Measurements from ENCODE around the gene ALKBH8.
"Not testable (repeated sequence)": the region's sequence is repeated elsewhere in the genome, so short reads cannot be mapped to it uniquely, and the experiment has no call there.

The ALKBH8 gene

DNA sequence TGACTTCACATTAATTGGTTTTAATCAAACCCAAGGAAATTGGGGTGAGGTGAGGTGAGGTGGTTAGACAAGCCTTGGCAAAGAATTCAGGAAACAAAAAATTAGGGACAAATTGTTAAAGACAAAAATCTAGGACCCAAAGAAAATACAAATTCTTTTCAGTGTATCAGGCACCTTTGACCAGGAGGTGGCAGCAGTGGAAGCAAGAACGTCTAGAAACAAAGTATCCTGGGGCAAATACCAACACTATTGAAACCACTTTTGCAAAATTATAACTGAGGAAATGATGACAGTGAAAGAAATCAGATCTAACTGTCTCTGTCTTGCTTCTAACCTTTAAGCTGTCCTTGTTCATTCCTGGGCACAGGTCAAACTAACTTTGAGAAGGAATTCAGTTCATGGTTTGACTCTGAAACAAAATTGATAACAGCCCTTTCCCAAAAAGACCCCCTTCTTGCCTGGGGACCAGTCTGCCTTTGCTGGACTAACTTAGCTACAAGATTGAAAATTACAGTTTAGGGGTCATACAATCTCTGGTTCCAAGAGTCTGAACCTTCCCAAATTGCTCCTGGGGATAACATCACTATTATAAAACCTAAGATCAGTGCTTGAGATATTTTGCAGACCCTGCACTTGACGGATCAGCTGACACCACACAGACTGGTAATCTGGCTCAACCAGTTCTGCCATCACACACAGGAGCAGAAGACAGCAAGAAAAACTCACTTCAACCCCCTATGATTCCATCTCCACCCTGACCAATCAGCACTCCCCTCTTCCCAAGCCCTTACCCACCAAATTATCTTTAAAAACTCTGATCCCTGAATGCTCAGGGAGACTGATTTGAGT, 11.2 kb upstream of the ALKBH8 start:
- DNase-seq = peak; percentile 46

DNA sequence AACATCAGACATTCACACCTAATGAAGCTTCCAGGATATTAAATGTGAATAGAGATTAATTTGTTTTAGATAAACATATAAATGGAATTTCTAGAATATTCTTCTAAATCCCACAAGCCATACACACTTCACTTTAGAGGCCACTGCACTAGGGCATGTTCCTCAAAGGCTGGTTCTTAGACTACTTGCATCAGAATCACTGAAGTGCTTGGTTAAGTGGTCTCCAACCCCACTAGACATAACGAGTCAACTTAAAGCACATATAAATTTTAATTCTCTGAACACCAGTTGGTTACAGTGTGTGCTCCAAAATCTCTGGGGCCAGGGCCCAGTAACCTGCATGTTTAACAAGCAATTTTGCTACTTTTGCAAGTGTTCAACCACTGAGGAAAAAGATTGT, 7.9 kb upstream of the ALKBH8 start:
- no peak for DNase-seq

DNA sequence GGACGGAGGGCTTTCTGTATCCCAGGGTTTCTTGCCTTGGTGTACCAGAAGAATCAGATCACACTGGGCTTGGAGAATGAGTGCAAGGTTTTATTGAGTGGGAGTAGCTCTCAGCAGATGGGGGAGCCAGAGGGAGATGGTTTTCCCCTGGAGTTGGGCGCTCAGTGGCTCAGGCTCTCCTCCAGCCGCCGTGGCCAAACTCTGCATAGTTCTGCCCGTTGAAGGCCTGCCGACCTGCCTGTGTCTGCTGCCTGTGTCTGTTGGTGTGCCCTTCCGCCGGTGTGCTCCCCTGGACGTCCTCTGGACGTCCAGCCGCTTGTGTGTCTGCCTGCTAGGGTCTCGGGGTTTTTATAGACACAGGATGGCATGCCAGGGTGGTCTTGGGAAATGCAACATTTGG, 4.5 kb upstream of the ALKBH8 start:
- DNase-seq = no peak

GRCh38 chr11:107567739-107568335, 2.3 kb upstream of the ALKBH8 start:
- no peak for DNase-seq

- DNase-seq = no peak
These were observed 1.0 kb upstream of the ALKBH8 start for GRCh38 chr11:107566569-107566968.

- DNase-seq = not testable (repeated sequence)
These were observed 493 bp upstream of the ALKBH8 start for GRCh38 chr11:107565955-107566501.

DNA sequence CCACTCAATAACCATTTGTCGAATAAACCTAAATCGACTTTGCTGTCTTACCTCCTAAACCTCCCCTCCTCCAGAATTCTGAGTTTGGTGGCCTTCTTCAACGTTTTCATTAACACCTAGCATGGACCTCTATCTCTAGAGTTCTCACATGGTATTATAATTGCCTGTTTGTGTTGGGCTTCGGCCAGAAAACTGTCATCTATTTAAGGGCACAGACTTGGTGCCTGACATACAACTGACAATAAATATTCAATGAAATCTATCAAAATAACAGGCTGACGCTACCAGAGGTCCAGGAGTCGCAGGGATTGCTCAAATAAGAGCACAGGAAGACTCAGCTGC, 687 bp downstream of the ALKBH8 start:
- DNase-seq = no peak

GRCh38 chr11:107563702-107564101, 1.8 kb downstream of the ALKBH8 start:
- peak; percentile 53 for DNase-seq

GRCh38 chr11:107562647-107563208, 2.8 kb downstream of the ALKBH8 start:
- DNase-seq = no peak

DNA sequence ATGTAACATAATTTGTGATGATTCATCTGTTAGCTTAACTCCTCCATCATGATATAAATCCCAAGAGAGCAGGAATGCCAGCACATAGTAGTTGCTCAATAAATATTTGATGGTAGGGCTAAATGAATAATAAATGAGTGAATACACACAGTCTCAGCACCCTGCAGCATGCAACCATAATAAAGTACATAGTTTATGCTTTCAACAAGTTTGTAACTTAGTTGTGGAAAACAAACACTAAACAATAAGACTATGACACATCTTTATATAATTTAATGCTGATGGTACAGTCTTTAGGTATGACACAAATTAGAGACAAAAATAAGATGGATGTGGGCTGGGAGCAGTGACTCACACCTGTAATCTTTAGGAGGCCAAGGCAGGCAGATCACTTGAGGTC, 3.8 kb downstream of the ALKBH8 start:
- no peak for DNase-seq

DNA sequence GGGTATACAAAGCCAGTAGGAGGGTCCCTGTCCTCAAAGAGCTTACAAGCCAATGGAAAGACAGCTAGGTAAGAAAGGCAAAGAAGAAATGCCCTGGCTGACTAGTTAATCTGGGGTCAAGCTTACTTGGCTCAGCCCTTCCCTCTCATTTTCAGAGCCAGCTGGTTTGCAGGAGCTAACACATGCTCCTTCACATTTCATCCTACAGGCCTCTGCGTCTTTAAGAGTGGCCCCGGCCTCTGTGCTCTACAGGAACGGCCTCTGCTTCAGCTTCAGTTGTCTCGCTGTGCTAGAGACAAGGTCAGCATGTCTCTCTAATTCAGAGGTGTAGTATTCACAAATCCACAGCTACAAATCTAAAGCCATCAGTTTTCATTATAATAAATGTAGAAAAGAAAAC, 15.2 kb downstream of the ALKBH8 start:
- DNase-seq = no peak

GRCh38 chr11:107549954-107550285, 15.6 kb downstream of the ALKBH8 start:
- no peak for DNase-seq

DNA sequence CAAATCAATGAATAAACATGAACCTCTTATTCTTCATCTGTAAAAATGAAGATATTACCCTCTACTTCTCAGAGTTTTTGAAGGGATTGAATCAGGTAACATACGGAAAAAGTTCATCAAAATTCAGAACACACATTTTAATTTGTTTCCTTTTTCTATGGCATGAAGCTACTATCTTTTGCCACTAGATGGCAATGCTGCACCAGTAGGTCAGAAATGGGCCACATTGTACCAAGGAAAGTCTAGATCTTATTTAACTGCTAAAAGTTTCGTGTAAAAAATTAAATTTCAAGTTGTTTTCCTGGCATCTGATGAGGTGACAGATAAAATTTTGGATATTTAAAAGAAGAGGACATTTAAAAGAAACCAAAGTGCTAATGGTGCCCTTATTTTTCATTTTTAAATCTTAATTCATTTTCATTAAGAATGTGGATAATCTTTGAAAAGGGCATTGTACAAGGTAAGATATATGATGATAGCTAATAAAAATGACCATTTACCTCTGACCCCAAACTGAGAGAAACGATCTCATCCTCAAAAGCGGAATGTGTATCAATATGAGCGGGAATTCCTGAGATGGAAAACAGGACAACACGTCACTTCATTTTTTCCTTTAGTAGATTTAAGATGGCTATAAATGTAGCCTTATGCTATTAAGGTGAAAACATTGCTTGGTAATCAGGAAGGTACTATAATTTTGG, 16.1 kb downstream of the ALKBH8 start:
- no peak for DNase-seq

DNA sequence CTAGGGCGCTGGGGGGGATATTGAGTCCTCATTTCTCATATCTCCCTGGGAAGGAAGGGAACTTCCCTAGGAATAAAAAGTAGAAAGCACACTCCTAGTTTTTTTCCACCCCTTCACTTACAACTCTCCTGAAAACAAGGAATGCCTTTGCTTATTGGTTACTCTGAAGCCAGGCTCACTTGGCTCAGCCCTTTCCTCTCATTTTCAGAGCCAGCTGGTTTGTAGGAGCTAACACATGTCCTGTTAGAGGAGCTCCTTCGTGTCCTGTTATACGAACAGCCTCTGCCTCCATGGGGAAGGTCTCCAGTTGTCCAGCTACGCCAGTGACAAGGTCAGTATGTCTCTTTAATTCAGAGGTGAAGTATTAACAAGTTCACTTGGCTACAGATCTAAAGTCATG, 17.6 kb downstream of the ALKBH8 start:
- peak; percentile 37 for DNase-seq

GRCh38 chr11:107545101-107545514, 20.4 kb downstream of the ALKBH8 start:
- no peak for DNase-seq

DNA sequence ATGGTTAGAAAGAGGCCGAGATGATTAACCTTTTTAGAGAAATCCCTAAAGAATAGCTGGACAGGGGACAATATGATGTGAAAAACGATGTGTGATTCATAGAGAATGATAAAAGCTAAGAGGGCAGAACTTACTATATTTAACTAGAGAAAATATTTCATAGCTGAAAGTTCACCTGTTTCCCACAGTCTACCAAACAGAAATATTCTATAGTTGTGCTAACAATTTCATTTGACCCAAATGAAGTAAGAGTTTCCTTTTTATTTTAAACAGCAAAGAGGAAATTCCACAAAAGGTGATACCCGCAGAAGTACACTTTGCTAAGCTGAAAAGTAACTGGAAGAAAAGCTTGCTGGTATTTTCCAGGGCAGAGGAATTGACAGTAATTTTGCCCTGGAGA, 26.7 kb downstream of the ALKBH8 start:
- no peak for DNase-seq

- DNase-seq = no peak
These were observed 27.3 kb downstream of the ALKBH8 start for GRCh38 chr11:107538239-107538638.

DNA sequence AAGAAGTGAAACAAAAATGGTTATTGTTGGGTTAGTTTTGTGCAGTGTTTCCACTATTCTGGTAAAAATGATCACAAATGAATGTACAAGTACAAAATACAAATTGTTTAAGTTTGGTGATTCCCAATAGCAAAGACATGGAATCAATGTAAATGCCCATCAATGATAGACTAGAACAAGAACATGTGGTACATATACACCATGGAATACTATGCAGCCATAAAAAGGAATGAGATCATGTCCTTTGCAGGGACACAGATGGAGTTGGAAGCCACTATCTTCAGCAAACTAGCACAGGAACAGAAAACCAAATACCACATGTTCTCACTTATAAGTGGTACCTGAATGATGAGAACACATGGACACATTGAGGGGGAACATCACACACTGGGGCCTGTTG, 28.4 kb downstream of the ALKBH8 start:
- DNase-seq = not testable (repeated sequence)

DNA sequence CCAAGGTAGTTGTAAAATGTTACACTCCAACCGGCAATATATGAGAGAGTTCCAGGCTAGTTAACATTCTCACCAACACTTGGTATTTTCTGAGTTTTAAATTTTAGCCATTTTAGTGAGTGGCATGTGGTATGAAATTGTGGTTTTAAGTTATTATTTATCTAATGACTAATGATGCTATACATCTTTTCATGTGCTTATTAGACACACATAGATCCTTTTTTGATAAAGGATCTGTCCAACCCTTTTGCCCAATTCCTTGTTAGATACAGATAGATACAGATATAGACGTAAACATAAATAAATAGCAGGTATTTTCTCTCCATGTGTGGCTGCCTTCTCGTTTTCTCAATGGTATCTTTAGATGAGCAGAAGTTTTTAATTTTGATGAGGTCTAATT, 39.3 kb downstream of the ALKBH8 start:
- DNase-seq = no peak

DNA sequence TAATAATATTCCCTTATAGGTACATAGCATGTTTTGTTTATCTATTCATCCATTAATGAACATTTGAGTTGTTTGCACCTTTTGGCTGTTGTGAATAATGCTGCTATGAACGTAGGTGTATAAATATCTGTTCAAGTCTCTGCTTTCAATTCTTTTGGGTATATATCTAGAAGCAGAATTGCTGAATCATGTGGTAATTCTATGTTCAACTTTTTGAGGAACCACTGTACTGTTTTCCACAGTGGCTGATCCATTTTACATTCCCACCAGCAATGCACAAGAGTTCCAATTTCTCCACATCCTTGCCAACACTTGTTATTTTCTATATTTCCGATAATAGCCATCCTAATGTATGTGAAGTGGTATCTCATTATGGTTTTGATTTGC, 56.7 kb downstream of the ALKBH8 start:
- no peak for DNase-seq

DNA sequence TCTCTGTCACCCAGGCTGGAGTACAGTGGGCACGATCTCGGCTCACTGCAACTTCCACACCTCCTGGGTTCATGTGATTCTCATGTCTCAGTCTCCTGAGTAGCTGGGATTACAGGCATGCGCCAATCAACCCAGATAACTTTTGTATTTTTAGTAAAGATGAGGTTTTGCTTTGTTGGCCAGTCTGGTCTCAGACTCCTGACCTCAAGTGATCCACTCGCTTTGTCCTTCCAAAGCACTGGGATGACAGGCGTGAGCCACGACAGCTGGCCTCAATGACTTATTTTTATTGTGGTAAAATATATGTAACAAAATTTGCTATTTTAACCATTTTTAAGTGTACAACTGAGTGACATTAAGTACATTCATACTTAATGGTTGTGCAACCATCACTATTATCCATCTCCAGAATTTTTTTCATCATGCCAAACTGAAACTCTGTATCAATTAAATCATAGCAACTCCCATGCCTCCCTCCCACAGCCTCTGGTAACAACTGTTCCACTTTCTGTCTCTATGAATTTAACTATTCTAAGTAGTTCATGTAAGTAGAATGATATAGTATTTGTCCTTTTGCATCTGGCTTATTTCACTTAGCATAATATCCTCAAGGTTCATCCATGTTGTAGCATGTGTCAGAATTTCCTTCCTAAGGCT, 57.2 kb downstream of the ALKBH8 start:
- no peak for DNase-seq

- DNase-seq = no peak
These were observed 59.8 kb downstream of the ALKBH8 start for GRCh38 chr11:107505647-107506225.

DNA sequence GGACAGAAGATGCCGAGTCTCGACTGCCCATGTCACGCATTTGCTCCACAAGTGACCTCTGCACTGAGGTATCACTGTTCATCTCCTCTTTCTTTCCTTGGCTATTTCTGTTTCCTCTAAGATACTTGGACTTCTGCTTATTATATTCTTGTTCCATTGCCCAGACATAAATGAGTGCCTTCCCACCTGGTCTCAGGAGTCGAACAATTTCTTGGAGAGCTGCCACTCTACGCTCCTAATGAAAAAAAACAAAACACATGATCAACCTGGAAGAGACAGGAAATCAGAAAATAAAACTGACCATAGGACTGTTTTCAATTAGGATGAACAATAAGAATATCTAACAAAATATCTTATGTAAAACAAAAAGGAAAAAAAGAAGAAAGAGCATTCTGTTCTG, 60.6 kb downstream of the ALKBH8 start:
- no peak for DNase-seq

All from right hindlimb (tissue), 1 donor.